SH-SY5Y (cell line): ENCODE data around the gene SLC25A34.

Experiments
- GATA2 ChIP-seq: IDR thresholded peaks from 2 replicates; pipeline ENCODE4 v1.6.1; 2011; ENCODE audit warnings: mild to moderate bottlenecking, low read depth, low read length
- GATA3 ChIP-seq: IDR thresholded peaks from 2 replicates; pipeline ENCODE4 v1.6.1; 2011; ENCODE audit warnings: low read depth, mild to moderate bottlenecking, low read length, moderate library complexity

SLC25A34 gene

DNA sequence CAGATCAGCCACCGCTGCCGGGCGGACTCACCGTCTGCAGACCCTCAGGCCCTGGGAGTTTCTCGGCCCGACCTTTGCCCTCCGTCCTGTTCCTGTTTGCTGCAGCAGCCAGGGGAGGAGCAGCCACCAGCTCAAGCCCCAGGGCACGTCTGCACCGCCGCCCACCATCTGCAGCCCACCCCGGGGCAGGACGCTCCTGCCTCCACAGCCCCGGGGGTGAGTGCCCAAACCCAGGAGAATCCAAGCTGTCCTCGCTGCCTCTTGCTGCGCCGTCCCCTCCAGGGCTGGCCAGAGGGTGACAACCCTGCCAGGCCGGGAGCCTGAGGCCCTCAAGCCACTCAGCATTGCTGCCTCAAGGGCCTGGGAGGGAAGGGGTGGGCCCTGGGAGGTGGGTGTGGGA lies 1.2 kb upstream of the SLC25A34 start:
- TF ChIP-seq GATA3 (no peak), GATA2 (no peak)

DNA sequence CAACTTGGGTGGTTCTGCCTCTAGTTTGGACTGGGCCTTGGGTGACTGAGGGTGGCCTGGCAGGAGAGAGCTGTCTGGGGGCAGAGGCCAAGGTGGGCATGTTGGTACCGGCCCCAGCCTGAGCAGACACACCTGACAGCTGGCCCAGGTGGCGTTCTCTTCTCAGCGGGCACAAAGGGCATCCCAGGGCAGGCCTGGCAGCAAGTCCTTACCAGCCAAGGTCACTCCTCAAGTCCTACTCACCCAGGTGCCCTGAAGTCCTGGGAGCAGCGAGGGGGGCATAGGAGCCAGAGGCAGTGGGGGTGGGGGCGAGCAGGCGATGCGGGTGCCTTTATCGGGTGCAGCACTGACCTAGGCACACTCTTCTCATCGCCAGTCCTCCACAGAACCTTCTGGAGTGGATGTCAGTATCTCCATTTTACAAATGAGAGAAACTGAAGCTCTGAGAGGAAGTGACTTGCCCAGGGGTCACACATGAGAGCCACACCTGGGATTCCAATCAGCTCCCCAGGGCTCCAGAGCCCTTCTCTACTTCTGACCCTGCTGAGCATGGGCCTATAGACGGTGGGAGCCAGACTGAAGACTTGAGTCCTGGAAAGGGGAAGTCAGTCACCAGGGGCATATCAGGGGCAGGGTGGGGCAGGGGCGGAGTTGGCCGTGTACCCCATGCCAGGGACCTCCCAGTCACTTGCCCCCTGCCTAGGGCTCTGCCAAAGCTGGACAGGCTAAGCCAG lies 587 bp upstream of the SLC25A34 start:
- TF ChIP-seq GATA3 (no peak), GATA2 (no peak)

DNA sequence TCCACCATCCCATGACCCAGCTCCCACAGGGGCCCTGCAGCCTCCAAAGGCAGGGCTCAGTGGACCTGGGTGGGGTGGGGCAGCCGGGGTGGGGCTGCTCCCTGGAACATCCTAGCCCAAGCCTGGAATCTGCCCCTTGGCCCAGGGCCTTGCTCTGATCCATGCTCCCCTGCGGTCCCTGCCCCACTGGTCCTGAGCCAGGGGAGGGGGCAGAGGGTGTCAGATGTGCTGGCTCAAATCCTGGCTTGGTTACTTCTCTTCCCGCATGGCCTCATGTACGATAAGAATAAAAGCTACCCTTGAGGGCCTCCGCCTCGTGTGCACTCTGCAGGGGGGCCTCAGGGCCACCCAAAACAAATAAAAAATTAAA lies 819 bp downstream of the SLC25A34 start:
- no peak for TF ChIP-seq GATA2
- no peak for TF ChIP-seq GATA3

DNA sequence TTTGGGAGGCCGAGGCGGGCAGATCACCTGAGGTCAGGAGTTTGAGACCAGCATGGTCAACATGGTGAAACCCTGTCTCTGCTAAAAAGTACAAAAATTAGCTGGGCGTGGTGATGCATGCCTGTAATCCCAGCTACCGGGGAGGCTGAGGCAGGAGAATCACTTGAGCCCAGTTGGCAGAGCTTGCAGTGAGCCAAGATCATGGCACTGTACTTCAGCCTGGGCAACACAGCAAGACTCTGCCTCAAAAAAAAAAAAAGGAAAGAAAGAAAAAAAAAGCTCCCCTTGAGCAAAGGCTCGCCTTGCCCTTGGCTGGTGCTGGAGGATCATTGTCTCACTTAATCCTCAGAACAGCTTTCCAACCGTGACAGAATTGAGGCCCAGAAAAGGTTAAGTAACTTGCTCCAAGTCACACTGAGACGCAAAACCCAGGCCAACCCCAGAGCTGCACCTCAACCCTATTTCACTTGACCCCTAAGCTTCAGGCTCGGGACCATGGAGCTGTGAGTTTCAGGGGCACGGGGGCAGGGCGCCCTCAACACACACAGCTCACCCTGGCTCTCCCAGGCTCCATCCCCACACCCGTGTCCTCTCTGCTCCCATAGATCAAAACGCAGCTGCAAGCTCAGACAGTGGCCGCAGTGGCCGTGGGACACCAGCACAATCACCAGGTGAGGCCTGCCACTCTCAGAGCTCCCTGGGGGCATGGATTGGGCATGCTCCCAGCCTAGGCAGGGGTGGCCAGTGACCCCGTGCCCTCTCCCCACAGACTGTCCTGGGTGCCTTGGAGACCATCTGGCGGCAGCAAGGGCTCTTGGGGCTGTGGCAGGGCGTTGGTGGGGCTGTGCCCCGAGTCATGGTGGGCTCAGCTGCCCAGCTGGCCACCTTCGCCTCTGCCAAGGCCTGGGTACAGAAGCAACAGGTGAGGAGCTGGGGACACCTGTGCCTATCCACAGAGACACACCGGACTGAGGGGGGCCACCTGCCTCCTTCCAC lies 1.6 kb downstream of the SLC25A34 start:
- no peak for TF ChIP-seq GATA3

DNA sequence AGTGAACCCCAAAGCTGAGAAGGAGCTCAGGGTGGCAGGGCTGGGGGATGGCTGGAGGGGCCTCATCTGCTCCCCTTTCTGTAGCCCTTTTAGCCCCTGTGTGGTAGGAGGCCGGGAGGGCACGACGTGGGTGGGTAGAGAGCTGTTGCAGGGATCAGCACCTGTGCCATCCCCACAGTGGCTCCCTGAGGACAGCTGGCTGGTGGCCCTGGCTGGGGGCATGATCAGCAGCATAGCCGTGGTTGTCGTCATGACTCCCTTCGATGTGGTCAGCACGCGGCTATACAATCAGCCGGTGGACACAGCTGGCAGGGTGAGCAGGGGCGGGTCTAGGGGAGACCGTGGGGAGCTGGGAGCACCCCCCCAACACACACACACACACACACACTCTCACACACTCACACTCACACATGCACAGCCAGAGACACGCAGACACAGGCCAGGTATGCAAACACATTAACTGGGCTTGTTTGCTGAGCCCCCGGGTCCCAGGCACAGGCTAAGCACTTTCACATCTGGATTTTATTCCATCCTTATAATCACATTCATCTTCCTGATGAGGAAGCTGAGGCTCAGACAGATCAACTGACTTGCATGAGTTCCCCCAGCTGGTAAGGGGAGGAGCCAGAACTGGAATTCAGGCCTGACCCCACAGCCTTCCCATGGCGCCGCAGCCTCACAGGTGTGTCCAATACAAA lies 2.5 kb downstream of the SLC25A34 start:
- TF ChIP-seq GATA3 (no peak), GATA2 (no peak)

DNA sequence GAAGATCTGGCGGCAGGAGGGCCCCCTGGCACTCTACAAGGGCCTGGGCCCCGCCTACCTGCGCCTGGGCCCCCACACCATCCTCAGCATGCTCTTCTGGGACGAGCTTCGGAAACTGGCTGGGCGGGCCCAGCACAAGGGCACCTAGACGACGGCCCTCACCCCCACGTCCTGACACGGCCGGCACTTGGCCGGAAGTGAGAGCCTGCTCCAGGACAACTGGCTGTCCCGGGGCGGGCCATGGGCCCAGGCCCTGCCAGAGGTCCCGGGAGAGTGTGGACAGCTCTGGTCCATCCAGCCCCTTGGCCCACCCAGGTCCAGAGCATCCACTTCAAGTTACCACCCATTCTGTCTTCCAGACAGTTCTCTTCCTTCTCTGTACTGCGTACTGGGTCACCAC lies 3.2 kb downstream of the SLC25A34 start:
- TF ChIP-seq GATA3 (no peak), GATA2 (no peak)

DNA sequence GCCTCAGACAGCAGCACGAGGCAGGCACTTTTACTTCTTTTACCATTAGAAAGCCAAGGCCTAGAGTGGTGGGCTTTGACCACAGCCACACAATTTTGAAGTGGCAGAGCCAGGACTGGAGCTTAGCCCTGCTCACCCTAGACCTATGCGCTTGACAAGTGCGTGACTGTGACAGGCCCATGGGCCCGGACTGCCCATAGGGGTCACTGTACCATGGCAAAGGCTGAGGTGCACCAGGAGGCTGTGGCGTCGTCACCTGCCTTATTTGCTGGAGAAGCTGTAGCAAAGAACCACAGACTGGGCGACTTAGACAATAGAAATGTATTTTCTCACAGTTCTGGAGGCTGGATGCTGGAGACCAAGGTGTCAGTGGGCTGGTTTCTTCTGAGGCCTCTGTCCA lies 3.7 kb downstream of the SLC25A34 start:
- TF ChIP-seq GATA3 (no peak), GATA2 (no peak)

DNA sequence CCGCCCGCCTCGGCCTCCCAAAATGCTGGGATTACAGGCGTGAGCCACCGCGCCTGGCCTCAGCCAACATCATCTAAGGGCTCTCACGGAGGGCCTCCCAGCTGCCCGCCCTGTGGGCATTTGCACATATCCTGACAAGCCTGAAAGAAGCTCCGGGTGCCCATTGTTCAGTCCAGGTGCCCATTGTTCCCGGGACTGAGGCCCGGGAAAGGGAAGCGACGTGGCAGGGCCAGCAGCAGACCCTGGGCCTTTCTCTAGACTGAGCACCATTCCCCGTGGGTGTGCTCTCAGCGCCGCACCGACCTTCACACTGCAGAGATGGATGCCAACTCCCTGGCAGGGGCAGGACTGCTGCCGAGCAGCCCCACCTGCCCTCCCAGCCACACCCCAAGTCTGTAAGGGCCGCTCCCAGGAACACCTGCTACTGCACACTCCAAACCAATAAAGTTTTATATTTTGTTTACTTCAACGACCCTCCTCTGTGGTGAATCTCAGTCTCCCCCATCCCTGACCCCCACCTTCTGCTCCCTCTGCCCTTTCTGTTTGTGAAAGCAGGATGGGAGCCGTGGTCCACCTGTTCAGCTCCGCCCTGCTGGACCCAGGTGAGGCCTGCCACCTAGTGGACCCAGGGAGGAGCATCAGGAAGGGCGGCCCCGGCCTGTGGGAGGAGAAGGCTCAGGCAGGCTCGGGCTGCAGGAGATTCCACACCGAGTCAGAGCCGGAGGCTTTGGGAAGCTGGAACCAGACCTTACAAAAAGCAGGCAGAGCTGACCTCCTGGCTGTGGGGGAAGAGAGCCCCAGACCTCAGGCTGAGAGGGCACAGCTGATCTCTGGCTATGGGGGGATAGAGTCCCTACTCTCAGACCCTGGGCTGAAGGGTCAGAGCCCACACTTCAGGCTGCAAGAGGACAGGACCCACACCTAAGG lies 5.1 kb downstream of the SLC25A34 start:
- TF ChIP-seq GATA3: no peak
- TF ChIP-seq GATA2: no peak

DNA sequence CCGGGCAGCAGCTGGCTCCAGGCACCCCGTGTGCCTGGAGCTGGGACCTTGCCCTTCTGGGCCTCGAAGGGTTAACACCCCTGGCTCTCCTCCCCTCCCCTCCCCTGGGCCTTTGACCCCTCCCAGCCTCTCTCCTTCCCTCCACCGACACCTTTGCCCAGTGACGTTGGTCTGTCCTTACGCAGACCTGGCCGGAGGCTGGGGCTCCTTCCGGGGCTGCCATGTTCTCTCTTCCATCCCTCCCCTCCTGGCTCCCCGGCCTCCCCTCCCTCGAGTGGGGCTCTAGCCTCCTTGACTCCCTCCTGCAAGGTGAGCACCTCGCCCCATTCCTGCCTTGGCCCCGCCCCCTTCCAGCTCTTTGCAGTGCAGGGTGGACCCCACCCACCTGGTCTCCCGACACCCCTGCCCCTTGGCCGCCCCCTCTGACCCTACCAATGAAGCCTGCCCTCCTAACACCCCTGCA lies 6.3 kb downstream of the SLC25A34 start, which contains the start of gene TMEM82:
TSS of gene TMEM82 (plus strand) at position 161 of the 463 bp plus-strand sequence. CDS start at position 222, 61 bp downstream.
- TF ChIP-seq GATA3 (no peak), GATA2 (no peak)

DNA sequence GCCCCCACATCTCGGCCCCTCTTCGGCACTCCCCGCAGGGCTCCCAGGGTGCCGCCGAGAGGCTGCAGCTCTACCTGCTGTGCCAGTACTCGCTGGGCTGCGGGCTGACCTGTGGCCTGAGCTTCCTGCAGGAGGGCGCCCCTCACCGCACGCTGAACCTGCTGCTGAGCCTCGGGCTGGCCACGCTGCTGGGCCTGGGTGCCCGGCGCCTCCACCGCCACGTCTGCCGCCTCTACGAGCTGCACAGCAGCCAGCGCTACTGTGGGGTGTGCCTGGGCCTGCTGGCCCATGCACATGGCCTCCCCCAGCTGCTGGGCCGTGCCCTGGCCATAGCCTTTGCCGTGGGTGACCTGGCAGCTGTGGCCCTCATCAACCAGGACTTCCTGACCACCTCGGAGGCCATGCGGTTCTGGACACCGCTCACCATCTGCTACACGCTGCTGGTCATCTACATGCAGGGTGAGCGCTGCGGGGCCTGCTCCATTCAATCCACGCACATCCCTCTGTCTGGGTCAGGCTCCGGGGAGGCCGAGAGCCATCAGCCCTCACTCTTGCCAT lies 8.1 kb downstream of the SLC25A34 start:
- no peak for TF ChIP-seq GATA3
- TF ChIP-seq GATA2: no peak

DNA sequence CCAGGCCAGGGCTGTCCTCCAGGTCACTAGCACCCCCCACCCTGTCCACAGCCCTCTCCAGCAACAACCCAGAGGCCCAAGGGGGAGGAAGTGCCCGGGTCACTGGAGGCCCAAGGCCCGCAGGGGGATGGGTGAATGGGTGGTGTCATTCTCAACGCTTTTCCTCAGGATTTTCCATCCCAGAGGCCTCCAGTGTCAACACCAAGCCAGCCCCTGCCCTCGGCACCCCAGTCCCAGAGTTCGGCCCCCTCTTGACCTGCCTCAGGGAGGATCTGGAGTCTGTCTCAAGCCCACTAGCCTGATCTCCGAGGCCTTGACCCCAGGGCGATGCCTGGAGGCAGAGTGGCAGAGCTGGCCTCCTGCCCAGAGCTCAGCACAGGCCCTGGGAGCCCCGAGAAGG lies 11.3 kb downstream of the SLC25A34 start:
- TF ChIP-seq GATA2: no peak
- no peak for TF ChIP-seq GATA3

DNA sequence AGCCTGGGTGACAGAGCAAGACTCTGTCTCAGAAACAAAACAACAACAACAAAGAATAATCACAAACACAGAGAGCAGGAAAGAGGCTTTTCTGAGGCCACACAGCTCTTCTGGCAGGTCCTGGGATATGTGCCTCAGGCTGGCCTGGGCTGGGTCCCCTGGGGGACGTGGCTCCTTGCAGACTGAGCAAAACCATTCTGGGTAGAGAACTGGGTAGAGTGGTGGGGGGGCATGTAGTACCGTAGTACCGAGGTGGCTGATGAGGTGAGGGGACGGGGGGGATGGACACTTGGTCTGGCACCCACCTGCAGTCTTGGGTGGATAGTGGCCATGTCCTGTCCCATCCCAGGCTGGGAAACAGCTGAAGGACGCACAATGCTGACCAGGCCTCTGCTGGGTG lies 12.2 kb downstream of the SLC25A34 start:
- TF ChIP-seq GATA2 (no peak), GATA3 (no peak)
